ENCODE measurements around the gene GPHB5. TPM values are rescaled to one million over a fixed set of nuclear protein-coding genes. Genes with fewer than 3 reads are reported as not detected.

The GPHB5 gene
- total RNA-seq (not detected), polyA plus RNA-seq (not detected)
- long read RNA-seq, donor 1, result 0 reads
- long read RNA-seq, donor 2, result 0 reads
- long read RNA-seq, donor 3, result 0 reads

GRCh38 chr14:63318835-63319234 lies at the start of gene GPHB5:
Gene GPHB5, minus strand, starts transcription at chr14:63318935. Its CDS starts 1,086 bp downstream, at chr14:63317849.
- TF ChIP-seq POLR2A (IDR thresholded peaks at IDR 0.05), result no peak
- no peak for TF ChIP-seq EP300 (IDR thresholded peaks at IDR 0.05)
- TF ChIP-seq CTCF (IDR thresholded peaks at IDR 0.05), result no peak
- H3K4me1 ChIP-seq (ENCODE audit: insufficient read depth), result no peaks in the 10 kb centered on the region
- no peaks in the 10 kb centered on the region for H3K9me3 ChIP-seq
- no peaks in the 10 kb centered on the region for H3K27me3 ChIP-seq
- intact Hi-C loops (cut with DNase I), result no loop called here
- no peak within 1 kb of the TSS for H3K4me3 ChIP-seq
- no peak for DNase-seq
- H3K27ac ChIP-seq, result no peak within 1 kb of the TSS
- H3K36me3 ChIP-seq, result no peaks in the 10 kb centered on the region

GRCh38 chr14:63367742-63368364 lies 49.1 kb upstream of the GPHB5 start:
- no peak for DNase-seq
- Histone ChIP-seq H3K36me3 (no peaks in the 10 kb centered on the region), H3K27me3 (no peaks in the 10 kb centered on the region), H3K27ac (no peak overlapping the region), H3K4me1 (ENCODE audit: insufficient read depth) (no peaks in the 10 kb centered on the region), H3K4me3 (no peak overlapping the region), H3K9me3 (peaks cover 0 to 4% of the 10 kb centered on the region in 2 donors)
- intact Hi-C loops (cut with DNase I), result no loop called here
- no peak for TF ChIP-seq EP300 (IDR thresholded peaks at IDR 0.05)
- TF ChIP-seq POLR2A (IDR thresholded peaks at IDR 0.05), result no peak
- no peak for TF ChIP-seq CTCF (IDR thresholded peaks at IDR 0.05)

- TF ChIP-seq POLR2A (IDR thresholded peaks at IDR 0.05), result no peak
- no peak for TF ChIP-seq CTCF (IDR thresholded peaks at IDR 0.05)
- TF ChIP-seq EP300 (IDR thresholded peaks at IDR 0.05), result no peak
- Histone ChIP-seq H3K9me3 (no peaks in the 10 kb centered on the region), H3K27ac (no peak overlapping the region), H3K4me3 (no peak overlapping the region), H3K27me3 (no peaks in the 10 kb centered on the region), H3K36me3 (no peaks in the 10 kb centered on the region), H3K4me1 (ENCODE audit: insufficient read depth) (no peaks in the 10 kb centered on the region)
- intact Hi-C loops (cut with DNase I), result no loop called here
- 19 to 27% (median 24%) methylated on average over 8 of the region's 8 CpGs for WGBS, 3 donors
- DNase-seq, result no peak
Measured at GRCh38 chr14:63362389-63362819, 43.7 kb upstream of the GPHB5 start.

- intact Hi-C loops (cut with DNase I), result no loop called here
Measured at GRCh38 chr14:63361790-63362189, 43.1 kb upstream of the GPHB5 start.

More at GRCh38 chr14:63361790-63362189, 43.1 kb upstream of the GPHB5 start:
- no peaks in the 10 kb centered on the region for H3K4me1 ChIP-seq (ENCODE audit: insufficient read depth)
- no peak for DNase-seq
- 65 to 77% (median 67%) methylated on average over 4 of the region's 4 CpGs for WGBS, 3 donors
- H3K36me3 ChIP-seq, result no peaks in the 10 kb centered on the region
- H3K9me3 ChIP-seq, result no peaks in the 10 kb centered on the region
- H3K4me3 ChIP-seq, result no peak overlapping the region
- H3K27me3 ChIP-seq, result no peaks in the 10 kb centered on the region
- no peak overlapping the region for H3K27ac ChIP-seq
- no peak for TF ChIP-seq EP300 (IDR thresholded peaks at IDR 0.05)
- no peak for TF ChIP-seq POLR2A (IDR thresholded peaks at IDR 0.05)
- no peak for TF ChIP-seq CTCF (IDR thresholded peaks at IDR 0.05)
